NCI-H1092 (cell line): ENCODE data around the gene NAA15.
"Not testable (repeated sequence)": the region's sequence is repeated elsewhere in the genome, so short reads cannot be mapped to it uniquely, and the experiment has no call there.

Experiments used
- DNase-seq: peaks from one replicate; lab custom pipeline; 2025; lab: John Stamatoyannopoulos, UW

NAA15 gene

GRCh38 chr4:139367421-139368090, 66.3 kb downstream of the NAA15 start:
- DNase-seq, result no peak

DNA sequence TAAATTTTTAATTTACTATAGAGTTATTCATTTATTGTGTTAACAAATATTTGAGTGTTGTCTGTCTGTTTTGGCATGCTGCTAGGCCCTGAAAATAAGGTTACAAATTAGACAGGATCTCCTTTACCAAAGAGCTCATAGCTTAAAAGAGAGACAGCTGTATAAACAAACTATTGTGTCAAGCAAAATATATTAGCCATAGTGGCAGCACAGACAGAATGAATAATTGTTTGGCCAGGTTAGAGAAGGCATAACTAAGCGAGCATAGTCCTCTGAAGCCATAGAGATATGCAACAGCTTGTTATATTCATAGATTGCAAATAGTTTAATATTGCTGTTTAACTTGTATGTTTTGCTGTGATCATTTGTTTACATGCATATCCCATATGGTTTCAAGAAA, 67.7 kb downstream of the NAA15 start:
- no peak for DNase-seq

- DNase-seq, result no peak
Measured at GRCh38 chr4:139374251-139374650, 72.9 kb downstream of the NAA15 start.

DNA sequence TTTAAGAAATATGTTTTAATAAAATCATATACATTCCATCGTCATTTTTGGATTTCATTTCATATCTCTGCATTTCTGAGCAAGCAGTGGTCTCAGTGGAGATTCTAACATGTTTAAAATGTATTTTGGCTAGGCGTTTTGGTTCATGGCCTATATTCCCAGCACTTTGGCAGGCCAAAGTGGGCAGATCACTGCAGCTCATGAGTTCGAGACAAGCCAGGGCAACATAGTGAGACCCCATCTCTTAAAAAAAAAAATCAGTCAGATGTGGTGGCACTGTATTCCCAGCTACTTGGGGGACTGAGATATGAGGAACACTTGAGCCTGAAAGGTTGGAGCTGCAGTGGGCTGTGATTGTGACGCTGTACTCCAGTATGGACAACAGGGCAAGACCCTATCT, 85.1 kb downstream of the NAA15 start:
- DNase-seq, result no peak

- no peak for DNase-seq
Measured at GRCh38 chr4:139389102-139389501, 87.8 kb downstream of the NAA15 start.

GRCh38 chr4:139389991-139390390, 88.7 kb downstream of the NAA15 start:
- DNase-seq, result no peak

DNA sequence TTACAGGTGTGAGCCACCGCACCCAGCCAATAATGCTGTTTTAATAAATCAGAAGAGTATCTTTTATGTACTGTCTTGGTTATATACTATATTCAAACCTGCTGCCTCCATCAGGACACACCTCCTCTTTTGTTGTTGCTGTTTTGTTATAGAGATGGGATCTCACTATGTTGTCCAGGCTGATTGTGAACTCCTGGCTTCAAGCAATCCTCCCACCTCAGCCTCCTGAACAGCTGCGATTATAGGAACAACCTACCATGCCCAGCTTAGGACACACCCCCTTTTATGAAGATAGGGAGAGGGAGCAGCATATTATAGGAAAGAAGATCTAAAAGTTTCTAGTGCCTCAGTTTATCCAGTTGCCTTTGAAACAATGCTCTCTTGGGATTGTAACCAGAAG, 90.4 kb downstream of the NAA15 start:
- DNase-seq, result no peak

- DNase-seq, result no peak
Measured at GRCh38 chr4:139392797-139393196, 91.5 kb downstream of the NAA15 start.

DNA sequence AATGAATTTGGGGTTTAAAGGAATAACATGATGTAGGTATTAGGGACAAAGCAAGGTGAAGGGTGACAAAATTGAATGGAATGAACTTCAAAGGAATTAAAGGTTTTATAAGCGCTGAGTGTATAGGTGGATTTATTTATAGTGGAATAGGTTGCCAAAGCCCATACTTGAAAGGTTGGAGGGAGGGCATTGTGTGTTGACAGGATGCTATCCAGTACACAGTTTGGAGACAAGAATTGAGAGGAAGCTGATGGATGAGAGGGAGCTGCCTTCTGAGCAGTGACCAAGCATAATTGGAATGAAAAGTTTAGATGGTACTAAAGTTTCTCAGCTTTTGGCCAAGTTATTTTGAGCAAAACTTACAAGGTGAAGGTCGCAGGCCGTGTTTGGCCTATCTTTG, 100.1 kb downstream of the NAA15 start:
- no peak for DNase-seq

DNA sequence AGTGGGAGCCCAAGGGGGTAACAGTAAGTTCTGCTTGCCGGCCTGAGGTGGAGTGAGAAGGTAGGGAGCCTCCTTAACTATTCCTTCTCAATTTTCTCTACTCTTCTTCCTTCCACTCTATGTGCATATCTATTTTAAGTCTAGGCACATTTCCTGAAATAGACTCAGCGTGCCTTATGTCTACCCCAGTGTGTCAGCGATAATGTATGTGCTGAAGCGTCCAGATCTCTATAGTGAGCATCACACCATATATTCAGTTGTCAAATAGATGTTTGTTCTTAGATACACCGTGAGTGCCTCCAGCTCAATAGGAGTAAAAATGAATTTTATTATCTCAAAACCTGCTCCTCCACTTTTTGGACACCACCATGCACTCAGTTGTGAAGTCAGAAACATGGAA, 101.1 kb downstream of the NAA15 start:
- no peak for DNase-seq

- DNase-seq, result no peak
Measured at GRCh38 chr4:139403462-139403861, 102.2 kb downstream of the NAA15 start.

GRCh38 chr4:139410312-139410711, 109.0 kb downstream of the NAA15 start:
- no peak for DNase-seq

GRCh38 chr4:139414671-139415210, 113.4 kb downstream of the NAA15 start:
- not testable (repeated sequence) for DNase-seq

DNA sequence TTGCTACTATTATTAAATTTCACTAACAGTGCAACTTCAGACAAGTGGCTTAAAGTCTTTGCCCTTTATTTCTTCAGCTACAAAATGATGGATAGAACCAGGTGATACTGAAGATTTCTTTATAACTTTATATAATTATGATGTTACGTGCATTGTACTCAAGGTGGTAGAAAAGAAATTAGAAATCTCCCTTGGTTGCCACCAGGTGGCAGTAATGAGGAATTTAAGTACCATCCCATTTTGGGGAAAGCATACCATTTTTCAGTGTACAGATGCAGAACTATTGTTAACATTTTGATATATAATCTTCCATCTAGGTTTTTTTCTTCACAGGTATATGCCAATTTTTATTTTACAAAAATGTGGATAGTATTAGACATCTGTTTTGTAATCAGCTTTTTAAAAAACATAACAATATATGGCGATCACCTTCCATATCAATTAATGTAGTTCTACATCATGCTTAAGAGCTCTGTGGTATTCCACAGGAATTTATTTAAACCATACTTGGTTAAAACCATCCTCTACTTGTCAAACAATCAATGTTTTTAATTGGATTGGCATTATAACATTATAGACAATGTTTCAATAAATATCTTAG, 114.9 kb downstream of the NAA15 start:
- no peak for DNase-seq

DNA sequence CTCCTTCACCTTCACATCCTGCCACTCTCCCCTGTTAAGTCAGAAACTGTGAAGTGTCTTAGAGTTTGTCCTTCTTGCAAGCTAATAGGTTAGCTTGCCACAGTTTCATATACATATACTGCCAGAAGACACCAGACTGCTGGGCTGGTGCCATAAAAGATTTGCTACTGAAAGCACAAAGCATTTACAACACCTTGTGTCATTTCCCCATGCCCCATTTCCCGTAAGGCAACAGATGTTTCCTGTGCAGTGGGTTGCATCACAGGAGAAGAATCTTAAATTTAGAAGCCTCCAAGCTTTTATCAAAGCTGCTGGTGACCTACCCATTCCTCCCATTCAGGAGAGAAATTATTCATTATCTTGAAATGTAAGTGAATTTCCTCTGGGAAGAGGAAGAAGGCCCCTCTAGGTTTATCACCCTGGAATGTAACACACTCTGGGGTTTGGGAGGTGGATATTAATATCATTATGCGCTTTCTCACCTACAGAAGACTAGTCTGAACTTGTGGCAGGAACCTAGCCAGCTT, 118.1 kb downstream of the NAA15 start:
- no peak for DNase-seq

- no peak for DNase-seq
Measured at GRCh38 chr4:139420652-139421051, 119.3 kb downstream of the NAA15 start.

DNA sequence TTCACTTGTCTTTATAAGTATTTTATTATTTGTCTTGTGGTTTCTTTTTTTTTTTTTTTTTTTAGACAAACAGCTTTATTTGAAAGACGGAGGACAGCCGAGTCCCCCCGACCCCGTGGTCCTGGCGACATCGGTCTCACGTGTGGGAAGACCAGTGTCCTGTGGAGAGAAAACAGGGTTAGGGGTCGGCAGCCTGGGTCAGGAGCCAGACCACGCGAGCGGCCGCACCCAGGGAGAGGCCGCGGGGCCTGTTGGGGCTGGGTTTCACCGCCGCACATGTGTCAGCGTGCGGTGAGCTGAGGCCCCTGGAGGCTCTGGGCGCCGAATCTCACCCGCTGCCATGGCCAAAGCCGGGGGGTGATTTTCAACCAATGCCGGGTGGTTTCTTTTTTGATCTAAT, 134.8 kb downstream of the NAA15 start:
- no peak for DNase-seq

DNA sequence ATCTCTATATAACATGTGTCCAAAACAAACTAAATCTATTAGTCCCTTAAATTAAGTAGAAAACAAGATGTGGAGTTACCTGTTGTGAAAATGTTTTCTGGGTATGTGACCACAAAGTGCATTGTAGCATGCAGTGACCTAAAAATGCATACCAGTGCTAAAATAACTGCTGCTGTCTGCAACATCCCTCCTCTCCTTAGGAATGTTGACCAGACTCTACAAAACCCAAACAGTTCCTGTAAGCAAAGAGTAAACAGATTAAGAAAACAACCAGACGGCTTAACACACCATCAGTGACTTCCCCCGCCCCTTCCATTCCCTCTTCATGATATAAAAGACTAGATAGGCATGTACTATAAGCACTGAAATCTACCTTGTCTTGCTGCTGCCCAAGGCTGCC, 136.8 kb downstream of the NAA15 start:
- no peak for DNase-seq

DNA sequence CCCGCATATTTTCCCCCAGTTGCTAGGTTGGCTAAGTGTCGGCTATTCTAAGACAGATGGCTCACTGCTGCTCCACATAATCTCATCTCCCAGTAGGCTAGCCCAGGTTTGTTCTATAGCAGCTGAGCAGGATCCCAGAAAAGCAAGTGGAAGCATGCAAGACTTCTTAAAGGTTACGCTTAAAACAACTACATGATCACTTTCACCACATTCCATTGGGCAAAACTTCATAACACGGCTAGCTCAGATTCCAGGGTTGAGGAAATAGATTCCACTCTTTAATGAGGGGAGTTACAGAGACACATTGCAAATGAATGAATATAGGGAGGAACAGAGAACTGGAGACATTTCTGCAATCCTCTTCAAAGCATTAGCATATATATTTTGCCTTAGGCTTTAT, 139.7 kb downstream of the NAA15 start:
- no peak for DNase-seq

GRCh38 chr4:139443661-139444060, 142.4 kb downstream of the NAA15 start:
- DNase-seq, result no peak

DNA sequence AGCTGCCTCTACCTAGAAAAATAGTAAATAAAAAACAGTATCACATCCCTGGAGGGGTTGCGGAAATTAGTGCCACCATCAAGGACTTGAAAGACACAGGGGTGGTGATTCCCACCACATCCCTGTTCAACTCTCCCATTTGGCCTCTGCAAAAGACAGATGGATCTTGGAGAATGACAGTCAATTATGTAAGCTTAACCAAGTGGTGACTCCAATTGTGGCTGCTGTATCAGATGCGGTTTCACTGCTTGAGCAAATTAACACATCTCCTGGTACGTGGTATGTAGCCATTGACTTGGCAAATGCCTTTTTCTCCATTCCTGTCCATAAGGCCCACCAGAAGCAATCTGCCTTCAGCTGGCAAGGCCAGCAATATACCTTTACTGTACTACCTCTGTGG, 143.6 kb downstream of the NAA15 start:
- DNase-seq, result not testable (repeated sequence)

GRCh38 chr4:139447078-139447477, 145.8 kb downstream of the NAA15 start:
- not testable (repeated sequence) for DNase-seq

GRCh38 chr4:139450586-139450985, 149.3 kb downstream of the NAA15 start:
- no peak for DNase-seq

- no peak for DNase-seq
Measured at GRCh38 chr4:139451997-139452396, 150.7 kb downstream of the NAA15 start.
